ENCODE measurements around the gene SH3D21.

The SH3D21 gene

GRCh38 chr1:36367798-36368197 is 61.6 kb downstream of the SH3D21 start:
- no peak overlapping the region for H3K27ac ChIP-seq (replicated peaks; ENCODE audit: low read length)
- DNase-seq (ENCODE audit: low spot score): no peak
- no peak overlapping the region for H3K4ac ChIP-seq (ENCODE audit: low read length)
- H3K4me3 ChIP-seq (ENCODE audit: low read length in 2 of 2): no peak overlapping the region
- no peak overlapping the region for H3K18ac ChIP-seq (ENCODE audit: low read length)
- no peak overlapping the region for H4K91ac ChIP-seq (ENCODE audit: low read depth, low read length, poor library complexity)
- no peak overlapping the region for H3K23ac ChIP-seq (ENCODE audit: low read depth, low read length, poor library complexity)
- H2AFZ ChIP-seq (ENCODE audit: low read length): no peak overlapping the region
- H3K4me2 ChIP-seq (ENCODE audit: insufficient read depth, low read length, poor library complexity, severe bottlenecking): no peak overlapping the region
- no peak overlapping the region for H4K8ac ChIP-seq (ENCODE audit: low read depth, low read length)
- no peak overlapping the region for H3K14ac ChIP-seq (ENCODE audit: low read length)
- peaks cover 9% of the 10 kb centered on the region for H3K79me1 ChIP-seq (ENCODE audit: low read depth, low read length)
- peaks cover 7 to 25% of the 10 kb centered on the region in 2 donors for H3K36me3 ChIP-seq (replicated peaks in 1 of 2; ENCODE audit: control insufficient read depth in 2 of 2, insufficient read depth in 2 of 2, low read length in 2 of 2)
- H2AK5ac ChIP-seq (ENCODE audit: low read depth, low read length): peak overlapping the region; percentile 67
- H3K9me3 ChIP-seq (replicated peaks in 1 of 2; ENCODE audit: control insufficient read depth in 2 of 2, insufficient read depth in 1 of 2, low read depth in 1 of 2, low read length in 2 of 2): no peaks in the 10 kb centered on the region
- H2BK15ac ChIP-seq (ENCODE audit: low read length): no peak overlapping the region
- no peak overlapping the region for H3K9ac ChIP-seq (ENCODE audit: low read depth, low read length, poor library complexity)
- H2BK120ac ChIP-seq (ENCODE audit: low read depth, low read length): no peak overlapping the region
- no CpG with 5 or more reads among the region's 4 CpGs for WGBS, 2 donors (ENCODE audit: extremely low coverage in 2 of 2, insufficient read length in 2 of 2, insufficient replicate concordance in 1 of 2)
- no peaks in the 10 kb centered on the region for H3K27me3 ChIP-seq (ENCODE audit: control insufficient read depth in 3 of 3, insufficient read depth in 3 of 3, low read depth in 1 of 3, low read length in 3 of 3)
- H2BK12ac ChIP-seq (ENCODE audit: low read length): no peak overlapping the region
- H2BK5ac ChIP-seq (ENCODE audit: low read length): no peak overlapping the region
- H3K4me1 ChIP-seq (ENCODE audit: control insufficient read depth in 2 of 2, insufficient read depth in 1 of 2, low read depth in 1 of 2, low read length in 2 of 2): peaks cover 13 to 14% of the 10 kb centered on the region in 2 donors

- no peak overlapping the region for H3K4me3 ChIP-seq (ENCODE audit: low read length in 2 of 2)
- no peak overlapping the region for H3K14ac ChIP-seq (ENCODE audit: low read length)
- H3K79me1 ChIP-seq (ENCODE audit: low read depth, low read length): peaks cover 9% of the 10 kb centered on the region
- H2AFZ ChIP-seq (ENCODE audit: low read length): no peak overlapping the region
- peak; percentile 77 for DNase-seq (ENCODE audit: low spot score)
- no peak overlapping the region for H3K4me2 ChIP-seq (ENCODE audit: insufficient read depth, low read length, poor library complexity, severe bottlenecking)
- no peaks in the 10 kb centered on the region for H3K9me3 ChIP-seq (replicated peaks in 1 of 2; ENCODE audit: control insufficient read depth in 2 of 2, insufficient read depth in 1 of 2, low read depth in 1 of 2, low read length in 2 of 2)
- peak overlapping the region; percentile 37 for H3K23ac ChIP-seq (ENCODE audit: low read depth, low read length, poor library complexity)
- H2AK5ac ChIP-seq (ENCODE audit: low read depth, low read length): peak overlapping the region; percentile 10
- WGBS, 2 donors (ENCODE audit: extremely low coverage in 2 of 2, insufficient read length in 2 of 2, insufficient replicate concordance in 1 of 2): no CpG with 5 or more reads among the region's 7 CpGs
- H4K91ac ChIP-seq (ENCODE audit: low read depth, low read length, poor library complexity): no peak overlapping the region
- H2BK12ac ChIP-seq (ENCODE audit: low read length): no peak overlapping the region
- H3K4ac ChIP-seq (ENCODE audit: low read length): no peak overlapping the region
- no peak overlapping the region for H2BK120ac ChIP-seq (ENCODE audit: low read depth, low read length)
- H4K8ac ChIP-seq (ENCODE audit: low read depth, low read length): no peak overlapping the region
- H3K18ac ChIP-seq (ENCODE audit: low read length): peak overlapping the region; percentile 40
- H3K27me3 ChIP-seq (ENCODE audit: control insufficient read depth in 3 of 3, insufficient read depth in 3 of 3, low read depth in 1 of 3, low read length in 3 of 3): no peaks in the 10 kb centered on the region
- no peak overlapping the region for H2BK15ac ChIP-seq (ENCODE audit: low read length)
- H3K9ac ChIP-seq (ENCODE audit: low read depth, low read length, poor library complexity): no peak overlapping the region
- H3K4me1 ChIP-seq (ENCODE audit: control insufficient read depth in 2 of 2, insufficient read depth in 1 of 2, low read depth in 1 of 2, low read length in 2 of 2): peaks cover 26 to 27% of the 10 kb centered on the region in 2 donors
- no peak overlapping the region for H2BK5ac ChIP-seq (ENCODE audit: low read length)
- H3K36me3 ChIP-seq (replicated peaks in 1 of 2; ENCODE audit: control insufficient read depth in 2 of 2, insufficient read depth in 2 of 2, low read length in 2 of 2): peaks cover 7 to 23% of the 10 kb centered on the region in 2 donors
- no peak overlapping the region for H3K27ac ChIP-seq (replicated peaks; ENCODE audit: low read length)
These were observed 63.1 kb downstream of the SH3D21 start for GRCh38 chr1:36369061-36369861.

Measured in neuronal stem cell (in vitro differentiated cells).